RWPE1 (cell line): Measurements from ENCODE around the gene NOX5.

Experiments used
- CTCF ChIA-PET: fragments of 350-600 bp; sonication (Branson Sonifier 250); formaldehyde crosslinking; extraction: SDS; loops from one replicate; lab custom pipeline; 2021; lab: Yijun Ruan, JAX
- POLR2A ChIA-PET: fragments of 400-600 bp; formaldehyde crosslinking; extraction: SDS; loops from one replicate; lab custom pipeline; 2020; ENCODE audit warnings: antibody characterized with exemption; ENCODE audit not compliant: low non-redundant PET; lab: Yijun Ruan, JAX
- DNase-seq: peaks from one replicate; pipeline ENCODE4 v3.0.0; 2012; ENCODE audit warnings: low spot score
- H3K27ac ChIP-seq: fragments of 450-650 bp; 2 replicates; pipeline ENCODE4 v1.5.1; 2017
- TF ChIP-seq, protein P1 (sequence below): fragments of 450-650 bp; conservative IDR thresholded peaks from 2 replicates; pipeline ENCODE4 v1.5.1; 2017; ENCODE audit warnings: low read depth, mild to moderate bottlenecking

Gene NOX5

GRCh38 chr15:69034352-69034751 lies 19.9 kb downstream of the NOX5 start:
- TF ChIP-seq, protein P1, sequence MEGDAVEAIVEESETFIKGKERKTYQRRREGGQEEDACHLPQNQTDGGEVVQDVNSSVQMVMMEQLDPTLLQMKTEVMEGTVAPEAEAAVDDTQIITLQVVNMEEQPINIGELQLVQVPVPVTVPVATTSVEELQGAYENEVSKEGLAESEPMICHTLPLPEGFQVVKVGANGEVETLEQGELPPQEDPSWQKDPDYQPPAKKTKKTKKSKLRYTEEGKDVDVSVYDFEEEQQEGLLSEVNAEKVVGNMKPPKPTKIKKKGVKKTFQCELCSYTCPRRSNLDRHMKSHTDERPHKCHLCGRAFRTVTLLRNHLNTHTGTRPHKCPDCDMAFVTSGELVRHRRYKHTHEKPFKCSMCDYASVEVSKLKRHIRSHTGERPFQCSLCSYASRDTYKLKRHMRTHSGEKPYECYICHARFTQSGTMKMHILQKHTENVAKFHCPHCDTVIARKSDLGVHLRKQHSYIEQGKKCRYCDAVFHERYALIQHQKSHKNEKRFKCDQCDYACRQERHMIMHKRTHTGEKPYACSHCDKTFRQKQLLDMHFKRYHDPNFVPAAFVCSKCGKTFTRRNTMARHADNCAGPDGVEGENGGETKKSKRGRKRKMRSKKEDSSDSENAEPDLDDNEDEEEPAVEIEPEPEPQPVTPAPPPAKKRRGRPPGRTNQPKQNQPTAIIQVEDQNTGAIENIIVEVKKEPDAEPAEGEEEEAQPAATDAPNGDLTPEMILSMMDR, result no peak
- POLR2A ChIA-PET, result no interaction called here
- DNase-seq, result peak; percentile 87
- CTCF ChIA-PET, result interaction anchor here (0.8 kb wide), 1 partner anchor 265 kb away, joined by 4 read pairs; no protein-coding TSS in a partner anchor
- no peak overlapping the region for H3K27ac ChIP-seq

DNA sequence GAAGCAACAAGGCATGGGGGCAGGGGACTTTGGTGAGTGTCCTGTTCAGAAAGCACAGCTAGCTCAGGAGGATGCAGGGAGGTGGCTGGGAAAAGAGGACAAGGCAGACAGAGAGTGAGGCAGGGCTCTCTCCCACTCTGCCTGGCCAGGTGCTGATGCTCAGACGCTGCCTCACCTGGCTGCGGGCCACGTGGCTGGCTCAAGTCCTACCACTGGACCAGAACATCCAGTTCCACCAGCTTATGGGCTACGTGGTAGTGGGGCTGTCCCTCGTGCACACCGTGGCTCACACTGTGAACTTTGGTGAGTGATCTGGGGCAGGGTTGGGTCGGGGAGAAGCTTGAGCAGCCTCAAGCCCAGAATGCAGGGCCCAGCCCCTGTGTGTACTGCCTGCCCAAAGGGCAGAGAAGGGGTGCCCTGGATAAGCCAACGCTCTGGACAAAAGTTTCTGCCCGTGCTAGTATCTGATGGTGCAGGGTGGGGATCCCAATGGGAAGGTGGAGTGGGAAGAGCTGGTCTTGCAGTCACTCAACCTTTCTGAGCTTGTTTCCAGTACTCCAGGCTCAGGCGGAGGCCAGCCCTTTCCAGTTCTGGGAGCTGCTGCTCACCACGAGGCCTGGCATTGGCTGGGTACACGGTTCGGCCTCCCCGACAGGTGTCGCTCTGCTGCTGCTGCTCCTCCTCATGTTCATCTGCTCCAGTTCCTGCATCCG lies 20.9 kb downstream of the NOX5 start:
- DNase-seq, result no peak
- TF ChIP-seq, protein P1, result no peak
- no peak overlapping the region for H3K27ac ChIP-seq
- ChIA-PET CTCF (interaction anchor here (0.6 kb wide), 1 partner anchor 359 kb away, joined by 3 read pairs; no protein-coding TSS in a partner anchor), POLR2A (no interaction called here)

GRCh38 chr15:69035918-69036258 lies 21.4 kb downstream of the NOX5 start:
- DNase-seq, result no peak
- H3K27ac ChIP-seq, result no peak overlapping the region
- TF ChIP-seq, protein P1, result no peak

GRCh38 chr15:69036826-69037225 lies 22.3 kb downstream of the NOX5 start:
- DNase-seq, result no peak
- no peak overlapping the region for H3K27ac ChIP-seq
- TF ChIP-seq, protein P1, result no peak
- ChIA-PET CTCF (interaction anchor here (0.6 to 1.4 kb wide), 3 partner anchors 23 to 425 kb away, joined by 3 read pairs; no protein-coding TSS in a partner anchor), POLR2A (no interaction called here)

More at GRCh38 chr15:69035918-69036258, 21.4 kb downstream of the NOX5 start:
- ChIA-PET POLR2A (no interaction called here), CTCF (no interaction called here)

DNA sequence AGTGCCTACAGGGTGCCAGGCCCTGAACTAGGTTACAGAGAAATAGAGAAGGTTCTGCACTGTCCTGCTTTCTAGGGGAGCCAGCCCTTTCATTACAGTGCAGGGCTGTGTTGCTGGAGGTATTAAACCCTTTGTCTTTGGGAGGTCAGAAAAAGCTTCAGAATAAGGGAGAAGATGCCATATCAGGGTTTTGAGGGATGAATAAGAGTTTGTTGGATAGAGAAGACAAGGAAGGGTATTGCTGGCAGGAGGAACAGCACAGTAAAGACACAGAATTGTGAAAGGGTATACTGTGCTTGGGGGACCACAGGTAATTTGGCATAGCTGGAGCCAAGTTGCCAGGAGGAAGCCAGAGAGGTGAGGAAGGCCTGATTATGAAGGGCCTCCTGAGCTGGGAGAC lies 23.0 kb downstream of the NOX5 start:
- TF ChIP-seq, protein P1, result no peak
- ChIA-PET POLR2A (interaction anchor here (0.5 kb wide), 1 partner anchor 415 kb away, joined by 9 read pairs; no protein-coding TSS in a partner anchor), CTCF (interaction anchor here (1.2 to 1.4 kb wide), 2 partner anchors 22 to 425 kb away, joined by 3 read pairs; no protein-coding TSS in a partner anchor)
- H3K27ac ChIP-seq, result no peak overlapping the region
- DNase-seq, result no peak

- no peak for DNase-seq
- no peak overlapping the region for H3K27ac ChIP-seq
- POLR2A ChIA-PET, result no interaction called here
- TF ChIP-seq, protein P1, result no peak
- CTCF ChIA-PET, result interaction anchor here (1.2 kb wide), 1 partner anchor 424 kb away, joined by 3 read pairs; no protein-coding TSS in a partner anchor
Observed at GRCh38 chr15:69037977-69038376, 23.5 kb downstream of the NOX5 start.
